Endothelial cell of umbilical vein (primary cell): ENCODE measurements around the gene ABLIM2.

ENCODE experiments used
- CTCF ChIP-seq, 2 donors: IDR thresholded peaks; 1 replicate in 1 of 2; 2 replicates in 1 of 2; pipeline ENCODE4 v1.5.1; 2011; ENCODE audit warnings: low read length in 2 of 2, mild to moderate bottlenecking in 2 of 2, moderate library complexity in 2 of 2, control low read depth in 1 of 2, inconsistent platforms in 1 of 2, low read depth in 1 of 2; ENCODE audit not compliant: insufficient read depth in 1 of 2; ENCODE audit errors: extremely low read depth in 1 of 2
- EZH2 ChIP-seq: IDR thresholded peaks from 2 replicates; pipeline ENCODE4 v1.6.1; 2012; ENCODE audit warnings: borderline replicate concordance, low read depth, mild to moderate bottlenecking, moderate library complexity, low read length, inconsistent platforms; ENCODE audit not compliant: severe bottlenecking
- FOS ChIP-seq: IDR thresholded peaks from 2 replicates; pipeline ENCODE4 v1.6.1; 2011; ENCODE audit warnings: mild to moderate bottlenecking, low read length, moderate library complexity, borderline replicate concordance; ENCODE audit not compliant: insufficient read depth
- GATA2 ChIP-seq: IDR thresholded peaks from 2 replicates; pipeline ENCODE4 v1.7.0; 2011; ENCODE audit warnings: low read depth, mild to moderate bottlenecking, moderate library complexity, mixed read lengths, low read length; ENCODE audit not compliant: insufficient read length, insufficient read depth
- JUN ChIP-seq: IDR thresholded peaks from 2 replicates; pipeline ENCODE4 v1.6.1; 2011; ENCODE audit warnings: borderline replicate concordance, low read depth; ENCODE audit not compliant: insufficient read length, insufficient read depth
- MAX ChIP-seq: IDR thresholded peaks from 2 replicates; pipeline ENCODE4 v1.6.1; 2011; ENCODE audit not compliant: insufficient read depth, insufficient read length
- MYC ChIP-seq: IDR thresholded peaks from one replicate; pipeline ENCODE4 v1.6.1; 2011; ENCODE audit warnings: mild to moderate bottlenecking, low read depth, low read length
- POLR2A ChIP-seq: IDR thresholded peaks from 2 replicates; pipeline ENCODE4 v1.6.1; 2012; ENCODE audit warnings: low read depth, mild to moderate bottlenecking, control low read depth, low read length
- POLR2AphosphoS5 ChIP-seq: IDR thresholded peaks from 2 replicates; pipeline ENCODE4 v1.6.1; 2012; ENCODE audit warnings: low read depth, mild to moderate bottlenecking, control low read depth, low read length, moderate library complexity; ENCODE audit not compliant: insufficient read depth

- peak; percentile 40 for TF ChIP-seq POLR2A
- TF ChIP-seq POLR2AphosphoS5 = peak; percentile 46
- no peak for TF ChIP-seq EZH2
- no peak for TF ChIP-seq CTCF (IDR thresholded peaks at IDR 0.05; ENCODE audit: extremely low read depth in 1 of 2, insufficient read depth in 1 of 2, low read depth in 1 of 2, low read length in 2 of 2)
- no peak for TF ChIP-seq JUN
- TF ChIP-seq MYC = no peak
- TF ChIP-seq FOS = no peak
- no peak for TF ChIP-seq MAX
- no peak for TF ChIP-seq GATA2
Observed at GRCh38 chr4:7933651-7934510, 224.7 kb downstream of the ABLIM2 start.
